Body of pancreas (tissue), 4 donors: Measurements from ENCODE around the gene PLPPR1.

ENCODE experiments used
- POLR2A ChIP-seq, 3 donors: fragments of 450-650 bp; IDR thresholded peaks; one replicate each; pipeline ENCODE4 v1.6.1; 2016; ENCODE audit warnings: antibody characterized with exemption in 3 of 3, mild to moderate bottlenecking in 2 of 3
- TF ChIP-seq, protein P1 (sequence below), 7 experiments: fragments of 450-650 bp in 4 of 7; fragments of 200-600 bp in 3 of 7; sonication (generic) in 3 of 7; IDR thresholded peaks; one replicate each; pipeline ENCODE4 v1.5.1; 2016 to 2019; ENCODE audit warnings: antibody characterized with exemption in 7 of 7

DNA sequence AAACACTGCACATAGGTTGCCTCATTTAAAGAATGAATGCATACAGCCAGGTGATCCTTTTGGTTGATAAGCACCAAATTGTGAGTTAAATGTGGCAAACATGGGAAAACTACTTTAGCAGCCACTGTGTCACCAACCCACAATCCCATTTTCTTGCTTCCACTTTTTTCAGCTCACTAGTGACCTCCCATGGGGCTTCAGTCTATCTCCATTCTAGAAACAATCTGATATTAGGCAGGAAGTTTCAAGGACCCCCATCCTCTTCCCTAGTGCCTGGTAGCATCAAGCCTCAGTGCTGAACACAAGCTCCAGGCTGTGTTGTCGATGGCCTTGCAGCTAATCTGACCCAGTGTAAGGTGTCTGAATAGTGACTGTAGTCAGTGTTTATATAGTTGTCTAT lies 66.2 kb downstream of the PLPPR1 start:
- TF ChIP-seq, protein P1, sequence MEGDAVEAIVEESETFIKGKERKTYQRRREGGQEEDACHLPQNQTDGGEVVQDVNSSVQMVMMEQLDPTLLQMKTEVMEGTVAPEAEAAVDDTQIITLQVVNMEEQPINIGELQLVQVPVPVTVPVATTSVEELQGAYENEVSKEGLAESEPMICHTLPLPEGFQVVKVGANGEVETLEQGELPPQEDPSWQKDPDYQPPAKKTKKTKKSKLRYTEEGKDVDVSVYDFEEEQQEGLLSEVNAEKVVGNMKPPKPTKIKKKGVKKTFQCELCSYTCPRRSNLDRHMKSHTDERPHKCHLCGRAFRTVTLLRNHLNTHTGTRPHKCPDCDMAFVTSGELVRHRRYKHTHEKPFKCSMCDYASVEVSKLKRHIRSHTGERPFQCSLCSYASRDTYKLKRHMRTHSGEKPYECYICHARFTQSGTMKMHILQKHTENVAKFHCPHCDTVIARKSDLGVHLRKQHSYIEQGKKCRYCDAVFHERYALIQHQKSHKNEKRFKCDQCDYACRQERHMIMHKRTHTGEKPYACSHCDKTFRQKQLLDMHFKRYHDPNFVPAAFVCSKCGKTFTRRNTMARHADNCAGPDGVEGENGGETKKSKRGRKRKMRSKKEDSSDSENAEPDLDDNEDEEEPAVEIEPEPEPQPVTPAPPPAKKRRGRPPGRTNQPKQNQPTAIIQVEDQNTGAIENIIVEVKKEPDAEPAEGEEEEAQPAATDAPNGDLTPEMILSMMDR (IDR thresholded peaks at IDR 0.05) = no peak
- TF ChIP-seq POLR2A (IDR thresholded peaks at IDR 0.05) = no peak
